Glomerular visceral epithelial cell (primary cell): Measurements from ENCODE around the gene HBD.
"Not testable (repeated sequence)": the region's sequence is repeated elsewhere in the genome, so short reads cannot be mapped to it uniquely, and the experiment has no call there.

Experiments
- DNase-seq: peaks from one replicate; pipeline ENCODE4 v3.0.0-alpha.2; 2016; ENCODE audit errors: extremely low spot score

The HBD gene

DNA sequence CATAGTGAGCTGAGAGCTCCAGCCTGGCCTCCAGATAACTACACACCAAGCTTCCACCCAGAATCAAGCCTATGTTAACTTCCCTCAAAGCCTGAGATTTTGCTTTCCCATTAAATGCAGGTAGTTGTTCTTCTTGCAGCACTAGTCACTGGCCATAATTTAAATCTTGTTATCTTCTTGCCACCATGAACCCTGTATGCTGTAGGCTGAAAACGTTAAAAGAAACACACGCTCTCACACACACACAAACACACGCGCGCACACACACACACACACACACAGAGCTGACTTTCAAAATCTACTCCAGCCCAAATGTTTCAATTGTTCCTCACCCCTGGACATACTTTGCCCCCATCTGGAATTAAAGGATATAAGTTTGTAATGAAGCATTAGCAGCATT lies 19.2 kb upstream of the HBD start:
- DNase-seq: not testable (repeated sequence)

DNA sequence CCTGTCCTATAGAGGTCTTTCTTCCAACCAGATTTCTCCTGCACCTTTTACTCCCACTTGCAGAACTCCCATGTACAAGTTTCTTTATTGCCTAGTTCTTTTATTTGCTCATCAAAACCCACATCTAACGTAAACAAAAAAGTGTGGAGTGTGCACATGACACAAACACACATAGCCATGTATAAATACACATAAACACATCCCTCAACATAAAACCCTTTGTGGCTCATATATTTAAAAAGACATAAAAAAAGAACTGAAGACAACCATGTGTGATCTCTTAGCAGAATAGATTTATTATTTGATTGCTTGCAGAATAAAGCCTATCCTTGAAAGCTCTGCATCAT lies 18.6 kb upstream of the HBD start:
- no peak for DNase-seq

DNA sequence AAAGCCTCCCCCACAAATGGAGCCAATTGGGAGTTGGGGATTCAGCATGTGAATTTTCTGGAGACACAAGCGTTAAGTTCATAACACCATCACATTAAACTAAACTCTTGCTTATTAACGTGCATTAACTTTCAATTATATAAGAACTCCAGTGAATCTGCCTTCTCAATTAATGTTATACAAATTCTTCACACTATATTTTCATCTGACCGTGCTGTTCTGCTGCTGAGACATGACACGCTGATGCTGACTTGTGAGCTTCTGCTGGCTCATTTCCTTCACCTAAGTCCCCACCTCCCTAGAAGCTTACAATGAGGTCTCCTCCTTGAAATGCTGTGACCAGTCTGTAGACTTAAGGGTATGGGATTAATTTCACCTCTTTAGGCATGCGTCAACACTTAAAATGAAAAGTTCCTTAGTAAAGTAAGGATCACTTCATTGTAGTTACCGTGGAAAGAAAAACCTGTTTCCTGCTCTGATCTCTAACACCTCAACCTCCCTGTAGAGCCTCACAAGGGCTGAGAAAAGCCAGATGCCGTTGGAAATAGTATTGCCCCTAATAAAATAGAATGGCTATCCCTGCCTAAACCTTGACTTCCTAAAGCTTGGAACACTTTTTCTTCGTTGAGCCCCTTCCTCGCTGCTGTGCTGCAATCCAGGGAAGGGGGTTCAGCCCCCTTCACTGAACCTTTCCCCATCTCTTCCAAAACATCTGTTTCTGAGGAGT lies 18.1 kb upstream of the HBD start:
- DNase-seq: no peak

DNA sequence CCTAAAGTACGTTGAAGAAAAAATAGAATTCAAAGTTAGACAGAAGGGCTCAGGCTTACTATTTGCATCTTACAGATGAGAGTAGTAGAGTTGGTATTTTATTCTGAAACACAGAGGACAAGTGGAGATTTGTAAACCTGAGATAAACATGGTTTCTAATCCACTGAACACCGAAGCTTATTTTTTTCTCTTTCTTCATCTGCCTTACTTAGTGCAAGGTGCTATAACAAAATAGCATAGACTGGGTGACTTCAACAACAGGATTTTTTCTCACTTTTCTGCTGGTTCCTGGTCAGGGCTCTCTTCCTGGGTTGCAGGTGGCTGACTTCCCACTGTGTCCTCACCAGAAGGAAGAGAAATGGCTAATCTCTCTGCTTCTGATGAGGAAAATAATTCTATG lies 17.5 kb upstream of the HBD start:
- DNase-seq: no peak

DNA sequence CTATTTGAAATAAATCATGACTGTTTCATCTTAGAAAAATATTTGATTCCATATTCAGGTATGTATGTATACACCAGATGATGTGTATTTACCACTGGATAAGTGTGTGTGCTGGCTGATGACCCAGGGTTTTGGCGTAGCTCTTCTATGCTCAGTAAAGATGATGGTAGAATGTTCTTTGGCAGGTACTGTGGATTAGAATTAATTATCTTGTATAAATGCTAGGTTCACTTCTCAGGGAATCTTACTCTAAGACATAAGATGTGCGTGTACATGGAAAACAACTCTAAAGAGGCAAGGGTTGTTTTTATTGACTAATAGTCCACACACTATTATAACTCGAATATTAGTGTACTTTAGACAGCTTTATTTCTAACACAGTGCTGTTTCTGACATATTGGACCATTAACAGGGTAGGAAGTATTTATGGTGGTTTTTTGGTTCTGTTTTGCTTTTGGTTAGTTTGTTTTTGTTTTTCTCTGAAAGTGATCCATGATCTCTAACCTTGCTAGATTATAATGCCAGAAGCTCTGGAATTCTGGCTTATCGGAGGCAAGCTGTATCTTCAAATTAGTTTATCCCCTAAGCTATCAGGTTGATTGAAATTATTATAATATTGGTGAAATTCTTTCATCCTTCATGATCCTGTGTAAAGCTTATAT lies 16.4 kb upstream of the HBD start:
- no peak for DNase-seq

DNA sequence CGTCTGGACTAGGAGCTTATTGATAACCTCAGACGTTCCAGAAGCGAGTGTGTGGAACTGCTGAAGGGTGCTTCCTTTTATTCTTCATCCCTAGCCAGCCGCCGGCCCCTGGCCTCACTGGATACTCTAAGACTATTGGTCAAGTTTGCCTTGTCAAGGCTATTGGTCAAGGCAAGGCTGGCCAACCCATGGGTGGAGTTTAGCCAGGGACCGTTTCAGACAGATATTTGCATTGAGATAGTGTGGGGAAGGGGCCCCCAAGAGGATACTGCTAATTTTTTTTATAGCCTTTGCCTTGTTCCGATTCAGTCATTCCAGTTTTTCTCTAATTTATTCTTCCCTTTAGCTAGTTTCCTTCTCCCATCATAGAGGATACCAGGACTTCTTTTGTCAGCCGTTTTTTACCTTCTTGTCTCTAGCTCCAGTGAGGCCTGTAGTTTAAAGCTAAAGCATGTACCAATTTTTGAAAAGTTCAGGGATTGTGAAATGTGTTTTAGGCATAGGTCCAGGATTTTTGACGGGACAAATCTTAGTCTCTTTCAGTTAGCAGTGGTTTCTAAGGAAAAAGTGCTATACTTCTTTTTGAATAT lies 15.6 kb upstream of the HBD start, which contains the start of gene HBG1:
TSS of gene HBG1 (minus strand) at position 51 of the 590 bp plus-strand sequence. CDS start 53 bp downstream, outside the sequence.
- not testable (repeated sequence) for DNase-seq

DNA sequence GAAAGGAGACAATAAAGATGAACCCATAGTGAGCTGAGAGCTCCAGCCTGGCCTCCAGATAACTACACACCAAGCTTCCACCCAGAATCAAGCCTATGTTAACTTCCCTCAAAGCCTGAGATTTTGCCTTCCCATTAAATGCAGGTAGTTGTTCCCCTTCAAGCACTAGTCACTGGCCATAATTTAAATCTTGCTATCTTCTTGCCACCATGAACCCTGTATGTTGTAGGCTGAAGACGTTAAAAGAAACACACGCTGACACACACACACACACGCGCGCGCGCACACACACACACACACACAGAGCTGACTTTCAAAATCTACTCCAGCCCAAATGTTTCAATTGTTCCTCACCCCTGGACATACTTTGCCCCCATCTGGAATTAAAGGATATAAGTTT lies 14.2 kb upstream of the HBD start:
- not testable (repeated sequence) for DNase-seq

DNA sequence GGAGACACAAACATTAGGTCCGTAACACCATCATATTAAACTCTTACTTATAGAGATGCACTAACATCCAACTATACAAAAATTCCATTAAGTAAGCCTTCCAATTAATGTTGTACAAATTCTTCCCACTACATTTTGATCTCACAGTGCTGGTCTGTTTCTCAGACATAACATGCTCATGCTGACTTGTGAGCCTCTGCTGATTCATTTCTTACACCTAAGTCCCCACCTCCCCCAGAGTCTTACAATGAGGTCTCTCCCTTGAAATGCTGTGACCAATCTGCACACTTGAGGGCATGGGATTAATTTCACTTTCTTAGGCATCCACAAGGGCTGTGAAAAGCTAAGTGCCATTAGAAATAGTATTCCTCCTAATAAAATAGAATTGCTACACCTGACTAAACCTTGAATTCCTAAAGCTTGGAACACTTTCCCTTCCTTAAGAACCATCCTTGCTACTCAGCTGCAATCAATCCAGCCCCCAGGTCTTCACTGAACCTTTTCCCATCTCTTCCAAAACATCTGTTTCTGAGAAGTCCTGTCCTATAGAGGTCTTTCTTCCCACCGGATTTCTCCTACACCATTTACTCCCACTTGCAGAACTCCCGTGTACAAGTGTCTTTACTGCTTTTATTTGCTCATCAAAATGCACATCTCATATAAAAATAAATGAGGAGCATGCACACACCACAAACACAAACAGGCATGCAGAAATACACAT lies 13.3 kb upstream of the HBD start:
- DNase-seq: no peak

DNA sequence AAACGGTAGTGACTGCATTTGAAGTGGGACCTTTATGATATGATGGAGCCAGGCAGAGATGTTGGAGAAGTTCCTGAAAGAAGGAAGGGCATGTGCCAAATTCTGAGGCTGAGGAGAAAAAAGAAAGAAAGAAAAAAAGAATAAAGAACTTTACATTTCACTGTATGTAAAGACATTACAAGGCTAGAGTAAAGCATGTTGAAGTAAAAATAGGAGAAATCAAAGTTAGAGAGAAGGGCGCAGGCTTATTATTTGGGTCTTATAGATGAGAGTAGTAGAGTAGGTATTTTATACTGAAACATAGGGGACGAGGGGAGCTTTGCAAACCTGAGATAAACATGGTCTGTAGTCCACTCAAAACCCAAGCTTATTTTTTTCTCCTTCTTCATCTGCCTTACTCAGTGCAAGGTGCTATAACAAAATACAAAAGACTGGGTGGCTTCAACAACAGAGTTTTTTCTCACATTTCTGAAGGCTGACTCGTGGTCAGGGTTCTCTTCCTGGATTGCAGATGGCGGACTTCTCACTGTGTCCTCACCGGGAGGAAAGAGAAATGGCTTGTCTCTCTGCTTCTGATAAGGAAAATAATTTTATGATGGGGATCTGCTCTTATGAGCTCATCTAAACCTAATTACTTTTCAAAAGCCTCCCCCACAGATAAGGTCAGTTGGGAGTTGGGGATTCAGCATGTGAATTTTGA lies 12.6 kb upstream of the HBD start:
- DNase-seq: no peak

DNA sequence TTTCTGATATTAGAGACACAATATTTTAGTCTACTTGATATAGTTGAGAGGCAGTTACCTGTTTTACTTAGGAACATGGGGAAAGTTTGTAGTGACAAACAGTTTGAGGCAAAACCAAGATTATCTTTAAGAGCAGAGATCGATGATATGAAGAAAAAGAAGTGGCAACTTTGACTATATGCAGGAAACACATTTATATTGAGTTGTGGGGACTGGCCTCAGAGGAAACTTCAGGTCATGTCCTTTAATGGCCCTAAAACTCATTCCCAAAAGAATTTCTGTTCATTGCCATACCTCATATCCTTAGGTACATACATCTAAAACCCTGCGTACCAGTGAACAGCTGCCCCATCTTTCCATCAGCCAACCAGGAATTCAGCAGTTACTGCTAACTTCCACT lies 10.9 kb upstream of the HBD start:
- DNase-seq: no peak

DNA sequence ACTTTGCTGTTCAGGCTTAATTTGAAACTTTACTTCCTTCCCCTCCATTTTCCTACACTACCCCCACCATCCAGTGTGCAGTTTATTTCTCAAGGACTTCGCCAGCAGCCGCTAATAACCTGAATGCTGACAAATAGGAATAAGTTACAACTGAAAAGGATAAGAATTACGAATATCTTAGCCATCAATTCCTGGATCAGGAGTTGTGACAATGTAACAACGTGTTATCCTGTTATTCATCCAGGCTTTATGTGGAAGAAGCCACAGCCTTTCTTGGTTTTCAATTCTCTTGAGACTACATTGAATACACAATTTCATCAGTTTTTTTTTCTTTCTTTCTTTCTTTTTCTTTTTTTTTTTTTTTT lies 9.5 kb upstream of the HBD start:
- no peak for DNase-seq

DNA sequence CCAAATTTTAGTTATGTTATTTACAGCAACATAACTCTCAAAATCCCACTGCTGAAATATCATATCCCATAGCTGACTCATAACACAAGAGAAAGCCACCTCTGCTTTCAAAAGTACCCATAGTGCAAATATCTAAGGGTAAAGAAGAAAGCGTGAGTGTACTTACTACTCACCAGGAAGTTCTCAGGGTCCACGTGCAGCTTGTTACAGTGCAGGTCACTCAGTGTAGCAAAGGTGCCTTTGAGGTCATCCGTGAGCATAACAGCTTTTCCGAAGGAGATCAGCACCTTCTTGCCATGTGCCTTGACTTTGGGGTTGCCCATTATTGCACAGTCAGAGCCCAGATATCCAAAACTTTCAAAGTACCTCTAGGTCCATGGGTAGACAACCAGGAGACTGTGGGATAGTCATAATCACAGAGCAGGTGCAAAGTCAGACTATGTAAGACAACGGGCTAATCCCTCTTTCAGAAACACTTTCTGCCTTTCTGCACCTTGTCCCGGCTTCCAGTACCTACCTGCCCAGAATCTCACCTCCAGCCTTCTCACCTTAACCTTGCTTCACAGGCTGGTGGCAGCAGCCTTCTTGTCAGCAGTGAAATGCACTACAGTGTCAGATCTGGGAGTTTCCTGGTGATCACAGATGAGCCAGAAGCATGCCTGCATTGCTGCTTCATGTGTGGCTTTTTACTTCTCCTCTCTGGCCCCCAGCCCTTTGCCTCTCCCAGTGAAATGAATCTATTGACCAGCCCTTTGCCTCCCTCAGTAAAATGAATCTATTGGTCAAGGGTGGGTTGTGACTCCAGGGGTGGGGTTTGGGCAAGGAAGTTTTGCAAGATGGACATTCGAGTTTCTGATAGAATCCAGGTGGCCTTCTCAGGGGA lies 8.9 kb upstream of the HBD start:
- DNase-seq: no peak

DNA sequence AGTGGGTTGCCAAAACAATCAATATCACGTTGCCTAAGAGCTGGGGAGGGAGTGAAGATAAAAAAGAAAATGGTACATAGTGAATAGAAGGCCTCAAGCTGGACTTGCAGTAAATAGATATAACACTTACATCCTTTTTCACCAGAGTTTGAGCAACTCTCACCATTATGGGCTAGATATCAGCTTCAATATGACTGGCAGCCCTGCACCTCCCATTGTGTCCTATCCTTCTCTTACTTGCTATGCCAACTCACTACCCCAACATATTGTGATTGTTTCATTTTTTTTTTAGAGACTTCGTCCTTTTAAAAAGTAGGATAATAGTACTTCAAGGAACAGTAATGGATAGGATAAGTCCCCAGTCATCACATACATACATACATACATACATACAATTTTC lies 7.9 kb upstream of the HBD start:
- no peak for DNase-seq

DNA sequence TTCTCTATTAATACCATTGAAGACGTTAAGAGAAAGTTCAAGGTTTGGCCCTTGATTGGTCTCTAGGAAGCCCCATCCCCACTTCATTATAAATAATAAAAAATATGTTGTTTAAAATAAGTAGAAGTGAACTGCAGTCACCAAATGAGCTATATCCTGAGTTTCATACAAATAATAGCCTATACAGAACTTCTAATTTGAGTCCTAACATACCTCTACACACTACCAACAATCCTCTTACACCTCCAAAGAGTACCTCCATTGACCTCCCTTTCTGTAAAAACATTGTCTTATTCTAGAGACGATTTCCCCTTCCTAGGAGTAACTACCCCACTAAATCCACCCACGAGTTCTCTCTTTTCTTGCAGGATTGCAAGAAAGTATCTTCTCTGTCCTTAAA lies 7.2 kb upstream of the HBD start:
- no peak for DNase-seq

DNA sequence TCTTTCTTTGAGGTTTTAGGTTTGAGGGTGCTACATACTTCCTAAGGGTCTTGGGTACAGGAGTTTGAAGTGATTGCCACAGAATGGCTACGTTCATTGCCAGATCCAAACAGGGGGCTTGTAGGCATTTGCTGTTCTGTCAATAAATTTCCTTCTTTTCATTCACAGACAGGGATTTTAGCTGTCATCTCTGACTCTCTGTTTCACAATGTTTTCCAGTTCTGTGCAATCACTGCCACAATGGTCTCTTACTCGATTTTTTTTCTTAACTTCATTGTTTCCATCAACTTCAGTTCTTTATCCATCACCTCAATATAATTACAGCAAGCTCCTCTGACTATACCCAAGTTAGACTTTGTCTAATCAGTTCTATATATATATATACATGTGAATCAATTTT lies 6.2 kb upstream of the HBD start:
- no peak for DNase-seq

DNA sequence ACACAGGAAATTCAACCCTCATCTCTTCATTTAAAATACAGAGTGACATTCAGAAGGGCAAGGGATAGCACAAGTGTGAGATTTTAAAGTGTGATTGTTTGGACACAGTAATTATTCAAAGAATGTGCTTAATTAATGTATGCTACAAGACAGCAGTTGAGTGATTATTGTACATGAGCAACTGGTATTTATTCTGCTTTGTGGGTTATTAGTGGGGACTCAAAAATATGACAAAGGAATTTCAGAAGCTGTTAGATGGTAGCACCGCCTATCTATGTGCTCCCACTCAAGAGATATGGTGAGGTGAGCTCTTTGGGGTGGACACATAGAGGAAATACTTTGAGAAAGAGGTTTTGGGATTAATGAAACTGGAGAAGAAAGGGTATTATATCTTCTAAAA lies 5.8 kb upstream of the HBD start:
- DNase-seq: no peak

DNA sequence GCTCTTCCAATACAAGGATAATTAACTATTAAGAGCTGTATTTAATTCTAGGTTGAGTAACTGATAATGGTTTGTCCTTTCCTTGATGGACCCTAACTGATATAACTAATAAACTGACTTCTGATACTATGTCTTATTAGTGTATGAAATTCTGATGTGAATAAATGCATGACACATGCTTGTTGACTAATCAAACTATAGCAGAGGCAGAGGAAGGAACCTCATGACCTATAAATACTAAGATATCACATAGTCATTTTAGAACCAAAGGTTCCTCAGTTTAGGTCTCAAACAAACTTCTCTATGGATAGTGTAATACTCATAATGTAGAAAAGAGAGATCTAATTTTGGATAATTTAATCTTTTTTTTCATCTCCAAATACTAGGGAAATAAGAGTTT lies 4.8 kb upstream of the HBD start:
- DNase-seq: no peak

DNA sequence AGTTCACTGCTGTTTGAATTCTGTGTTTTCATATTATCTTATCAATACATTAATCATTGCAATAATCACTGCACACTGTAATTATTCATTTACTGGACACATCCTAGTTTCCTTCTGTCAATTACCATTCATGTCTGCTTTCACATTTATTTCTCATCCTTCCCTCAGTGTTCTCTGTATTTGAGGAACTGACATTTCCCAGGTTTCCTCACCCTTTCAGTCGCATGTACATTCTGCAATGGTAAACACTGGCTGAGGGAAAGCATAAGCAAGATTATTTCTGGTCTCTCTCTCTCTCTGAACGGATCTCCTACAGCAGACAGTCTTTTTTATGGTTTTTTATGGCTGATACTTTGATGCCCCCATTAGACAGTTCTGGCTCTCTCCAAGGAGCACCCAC lies 4.2 kb upstream of the HBD start:
- no peak for DNase-seq

DNA sequence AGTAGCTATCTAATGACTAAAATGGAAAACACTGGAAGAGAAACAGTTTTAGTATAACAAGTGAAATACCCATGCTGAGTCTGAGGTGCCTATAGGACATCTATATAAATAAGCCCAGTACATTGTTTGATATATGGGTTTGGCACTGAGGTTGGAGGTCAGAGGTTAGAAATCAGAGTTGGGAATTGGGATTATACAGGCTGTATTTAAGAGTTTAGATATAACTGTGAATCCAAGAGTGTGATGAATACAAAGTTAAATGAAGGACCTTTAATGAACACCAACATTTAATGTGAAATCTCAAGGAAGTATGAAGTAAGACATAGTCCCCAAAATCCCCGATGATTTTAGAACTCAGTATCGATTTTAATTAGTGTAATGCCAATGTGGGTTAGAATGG lies 3.1 kb upstream of the HBD start:
- no peak for DNase-seq

DNA sequence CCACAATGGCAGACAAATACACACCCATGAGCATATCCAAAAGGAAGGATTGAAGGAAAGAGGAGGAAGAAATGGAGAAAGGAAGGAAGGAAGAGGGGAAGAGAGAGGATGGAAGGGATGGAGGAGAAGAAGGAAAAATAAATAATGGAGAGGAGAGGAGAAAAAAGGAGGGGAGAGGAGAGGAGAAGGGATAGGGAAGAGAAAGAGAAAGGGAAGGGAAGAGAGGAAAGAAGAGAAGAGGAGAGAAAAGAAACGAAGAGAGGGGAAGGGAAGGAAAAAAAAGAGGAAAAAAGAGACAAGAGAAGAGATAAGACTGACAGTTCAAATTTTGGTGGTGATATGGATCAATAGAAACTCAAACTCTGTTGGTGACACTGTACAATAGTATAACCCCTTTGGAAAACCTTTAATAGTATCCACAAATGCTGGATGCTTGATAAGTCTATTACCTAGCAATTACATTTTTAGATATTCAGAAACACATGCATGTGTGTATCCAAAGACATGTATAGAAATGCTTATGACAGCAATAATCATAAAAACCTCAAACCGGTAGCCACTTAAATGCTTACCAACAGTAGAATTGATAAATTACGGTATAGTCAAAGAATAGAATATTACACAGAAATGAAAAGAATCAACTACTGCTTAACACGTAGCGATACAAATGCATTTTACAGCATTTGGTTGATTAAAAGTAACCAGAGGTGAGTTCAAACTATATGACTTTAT lies 1.2 kb upstream of the HBD start:
- no peak for DNase-seq

DNA sequence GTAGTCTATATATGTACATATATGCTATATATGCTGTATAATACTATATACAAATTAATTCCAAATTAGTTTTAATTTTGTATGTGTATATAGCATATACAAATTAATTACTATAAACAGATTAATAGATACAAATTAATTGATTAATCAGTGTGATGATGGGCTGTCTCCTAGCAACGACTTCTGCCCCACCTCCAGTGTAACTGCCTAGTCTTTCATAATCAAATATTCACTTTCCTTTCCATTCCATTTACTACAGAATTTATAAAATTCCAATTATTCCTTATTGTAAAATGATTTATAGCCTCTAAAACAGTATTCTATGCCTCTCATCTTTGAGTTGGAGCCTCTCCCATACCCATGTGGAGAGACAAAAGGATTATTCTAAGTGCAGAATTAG lies 976 bp downstream of the HBD start:
- DNase-seq: no peak
